Effector CD4-positive, alpha-beta T cell (primary cell): ENCODE measurements around the gene URI1.
"Not testable (repeated sequence)": the region's sequence is repeated elsewhere in the genome, so short reads cannot be mapped to it uniquely, and the experiment has no call there.

Source experiments
- DNase-seq: peaks from one replicate; pipeline ENCODE4 v3.0.0-alpha.2; 2020

URI1 gene

DNA sequence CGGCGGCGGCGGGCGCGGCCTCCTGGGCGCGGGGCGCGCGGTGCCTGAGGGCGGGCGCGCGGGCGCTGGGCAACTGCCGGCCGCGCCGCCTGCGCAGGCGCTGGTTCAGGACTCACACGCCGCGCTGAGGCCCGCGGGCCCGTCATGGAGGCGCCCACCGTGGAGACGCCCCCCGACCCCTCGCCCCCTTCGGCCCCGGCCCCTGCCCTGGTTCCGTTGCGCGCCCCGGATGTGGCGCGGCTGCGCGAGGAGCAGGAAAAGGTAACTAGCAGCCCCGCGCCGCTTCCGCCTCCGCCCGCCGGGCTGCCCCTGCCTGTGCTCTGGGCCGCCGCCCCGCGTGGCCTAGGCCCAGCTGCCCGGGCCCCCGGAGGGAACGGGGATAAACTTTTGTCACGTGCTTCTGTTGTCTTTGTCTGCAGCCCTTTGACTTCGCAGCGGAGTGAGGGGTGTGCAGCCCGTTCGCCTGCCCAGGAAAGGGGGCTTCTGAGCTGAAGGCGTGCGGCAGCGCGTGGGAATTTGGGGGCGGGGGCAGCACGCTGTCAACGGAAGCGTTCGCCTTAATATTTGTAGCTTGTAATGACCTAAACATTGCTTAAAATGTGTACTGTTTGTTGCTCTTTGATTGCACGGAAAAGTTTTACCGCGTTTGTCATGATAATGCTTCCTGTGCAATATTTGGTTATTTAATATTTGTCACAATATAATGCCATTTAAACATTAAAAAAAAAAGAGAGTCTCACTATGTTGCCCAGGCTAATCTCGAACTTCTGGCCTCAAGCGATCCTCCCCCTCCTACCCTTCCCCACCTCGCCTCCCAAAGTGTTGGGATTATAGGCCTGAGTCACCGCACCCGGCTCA lies 594 bp downstream of the URI1 start:
- peak; percentile 66 for DNase-seq

GRCh38 chr19:29943615-29944014 lies 1.6 kb downstream of the URI1 start:
- no peak for DNase-seq

GRCh38 chr19:29944390-29945012 lies 2.5 kb downstream of the URI1 start:
- DNase-seq = no peak

- DNase-seq = no peak
Observed at GRCh38 chr19:29945017-29945416, 3.0 kb downstream of the URI1 start.

- no peak for DNase-seq
Observed at GRCh38 chr19:29945433-29945832, 3.4 kb downstream of the URI1 start.

DNA sequence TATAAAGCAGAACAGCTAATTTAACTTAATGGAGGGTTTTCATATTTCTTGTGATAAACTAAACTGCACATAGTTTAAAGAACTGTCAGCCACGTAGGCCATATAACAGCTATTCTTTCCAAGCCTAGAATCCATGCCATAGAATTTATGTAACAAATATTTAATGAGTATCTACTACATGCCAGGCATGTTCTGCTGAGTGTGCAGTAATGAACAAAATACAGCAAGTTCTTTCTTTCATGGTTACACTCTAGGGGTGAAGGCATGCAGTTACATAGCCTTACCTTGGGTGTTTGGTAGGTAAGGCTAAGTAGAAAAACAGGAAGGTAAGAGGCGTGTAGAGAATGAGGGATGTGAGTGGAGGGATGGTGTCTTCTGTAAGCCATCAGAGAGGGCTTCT lies 4.6 kb downstream of the URI1 start:
- no peak for DNase-seq

GRCh38 chr19:29947871-29948270 lies 5.8 kb downstream of the URI1 start:
- no peak for DNase-seq

DNA sequence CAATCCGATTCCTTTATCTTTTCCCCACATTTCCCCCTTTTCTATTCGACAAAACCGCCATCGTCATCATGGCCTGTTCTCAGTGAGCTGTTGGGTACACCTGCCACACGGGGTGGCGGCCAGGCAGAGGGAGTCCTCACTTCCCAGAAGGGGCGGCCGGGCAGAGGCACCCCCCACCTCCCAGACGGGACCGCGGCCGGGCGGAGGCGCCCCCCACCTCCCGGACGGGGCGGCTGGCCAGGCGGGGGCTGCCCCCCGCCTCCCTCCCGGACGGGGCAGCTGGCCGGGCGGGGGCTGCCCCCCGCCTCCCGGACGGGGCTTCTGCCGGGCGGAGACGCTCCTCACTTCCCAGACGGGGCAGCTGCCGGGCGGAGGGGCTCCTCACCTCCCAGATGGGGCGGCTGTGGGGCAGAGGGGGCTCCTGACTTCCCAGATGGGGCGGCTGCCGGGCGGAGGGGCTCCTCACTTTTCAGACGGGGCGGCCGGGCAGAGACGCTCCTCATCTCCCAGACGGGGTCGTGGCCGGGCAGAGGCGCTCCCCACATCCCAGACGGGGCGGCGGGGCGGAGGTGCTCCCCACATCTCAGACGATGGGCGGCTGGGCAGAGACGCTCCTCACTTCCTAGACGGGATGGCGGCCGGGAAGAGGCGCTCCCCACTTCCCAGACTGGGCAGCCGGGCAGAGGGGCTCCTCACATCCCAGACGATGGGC lies 6.9 kb downstream of the URI1 start:
- not testable (repeated sequence) for DNase-seq

DNA sequence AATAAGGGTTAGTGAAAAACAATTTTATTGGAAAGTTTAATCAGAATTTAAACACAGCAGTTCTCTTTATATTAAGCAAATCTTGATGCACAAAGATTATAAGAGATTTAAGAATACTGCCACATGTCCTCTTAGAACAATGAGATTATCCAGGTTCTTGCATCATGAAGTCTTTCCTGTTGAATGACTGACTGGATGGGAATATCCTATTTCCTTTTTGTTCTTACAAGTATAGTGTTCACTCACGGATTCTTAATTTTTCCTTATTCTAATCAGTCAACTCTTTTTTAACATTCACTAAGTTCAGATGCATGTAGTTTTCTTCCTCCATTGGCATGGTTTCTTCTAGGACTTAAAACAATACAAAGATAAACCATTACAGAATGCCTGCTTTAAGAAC lies 10.1 kb downstream of the URI1 start:
- DNase-seq = no peak

DNA sequence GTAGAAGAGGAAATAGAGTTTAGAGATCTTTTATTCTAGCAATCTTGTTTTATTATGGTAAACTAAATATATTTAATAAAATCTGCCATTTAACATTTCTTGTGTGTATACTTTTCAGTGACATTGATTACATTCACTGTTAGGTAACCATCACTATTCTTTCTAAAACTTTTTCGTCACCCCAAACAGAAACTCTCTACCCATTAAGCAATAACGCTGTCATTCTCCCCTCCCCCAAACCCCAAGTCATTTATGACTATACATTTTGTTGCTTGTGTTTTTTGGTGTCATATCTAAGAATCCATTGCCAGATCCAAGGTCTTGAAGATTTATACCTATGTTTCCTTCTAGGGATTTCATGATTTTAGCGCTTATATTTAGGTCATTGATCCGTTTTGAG lies 10.6 kb downstream of the URI1 start:
- DNase-seq = no peak

DNA sequence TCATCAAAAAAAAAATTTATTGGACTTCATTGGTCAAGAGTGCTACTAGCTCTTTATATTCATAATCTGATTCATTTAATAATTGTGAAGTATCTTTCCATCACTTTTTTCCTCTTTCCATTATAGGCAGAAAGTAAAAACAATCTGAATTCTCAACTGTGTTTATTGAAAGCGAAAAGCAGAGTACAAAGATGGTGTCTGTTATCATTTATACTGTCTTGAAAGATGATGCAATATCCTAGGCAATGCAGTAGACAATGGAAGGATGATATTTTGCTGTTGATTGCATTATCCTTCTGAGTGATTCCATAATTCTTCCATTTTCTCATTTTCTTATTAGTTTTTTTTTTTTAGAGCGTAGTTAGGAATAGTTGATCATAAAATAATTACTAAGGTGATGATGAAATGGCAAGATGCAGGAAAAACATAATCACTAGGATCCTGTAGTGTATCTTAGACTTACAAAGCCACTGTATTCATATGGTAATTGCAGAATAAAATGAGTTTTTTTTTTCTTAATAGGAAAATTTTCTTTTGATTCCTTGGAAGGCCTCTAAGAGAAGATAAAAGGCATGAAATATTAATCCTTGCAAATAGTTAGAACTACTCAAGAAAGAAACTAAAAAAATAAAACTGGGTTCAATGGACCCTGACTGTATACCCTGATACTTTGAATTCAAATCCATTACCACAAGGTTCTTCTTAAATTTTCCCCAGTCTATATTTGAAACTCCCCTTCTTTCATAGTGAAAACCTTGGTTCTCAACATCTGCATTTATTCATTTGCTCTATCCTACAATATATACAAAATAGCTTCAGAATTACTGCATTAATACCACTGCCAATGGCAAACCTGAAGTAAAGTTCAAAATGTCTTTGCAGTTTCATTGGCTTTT lies 11.6 kb downstream of the URI1 start:
- no peak for DNase-seq

DNA sequence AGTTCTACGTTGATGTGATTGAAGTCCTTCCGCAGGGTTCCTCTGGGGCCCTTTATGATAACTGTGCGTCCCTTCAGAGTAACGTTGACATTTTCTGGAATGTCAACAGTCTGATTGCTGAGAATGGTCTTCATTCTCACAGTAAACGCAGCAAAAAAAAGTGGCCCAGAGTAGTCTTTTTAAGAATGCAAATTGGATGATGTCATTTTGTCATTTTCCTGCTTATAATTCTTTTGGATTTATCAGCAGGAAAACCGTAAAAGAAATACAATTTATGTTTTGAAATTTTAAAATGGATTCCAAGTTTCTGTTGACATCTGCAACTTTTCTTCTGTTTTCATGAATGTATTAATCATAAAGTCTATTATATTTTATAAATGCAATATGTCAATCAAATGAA lies 14.8 kb downstream of the URI1 start:
- no peak for DNase-seq

DNA sequence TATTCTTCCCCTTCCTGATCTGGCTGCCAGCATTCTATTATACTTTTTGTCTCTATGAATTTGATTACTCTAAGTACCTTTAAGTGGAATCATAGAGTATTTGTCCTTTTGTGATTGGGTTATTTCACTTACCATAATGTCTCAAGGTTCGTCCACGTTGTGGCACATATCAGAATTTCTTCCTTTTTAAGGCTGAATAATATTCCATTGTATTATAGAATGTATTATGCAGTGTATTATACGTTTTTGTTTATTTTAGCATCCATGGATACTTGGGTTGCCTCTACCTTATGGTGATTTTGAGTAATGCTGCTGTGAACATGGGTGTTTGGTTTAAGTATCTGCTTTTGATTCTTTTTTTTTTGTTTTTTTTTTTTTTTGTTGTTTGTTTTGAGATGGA lies 19.3 kb downstream of the URI1 start:
- no peak for DNase-seq

DNA sequence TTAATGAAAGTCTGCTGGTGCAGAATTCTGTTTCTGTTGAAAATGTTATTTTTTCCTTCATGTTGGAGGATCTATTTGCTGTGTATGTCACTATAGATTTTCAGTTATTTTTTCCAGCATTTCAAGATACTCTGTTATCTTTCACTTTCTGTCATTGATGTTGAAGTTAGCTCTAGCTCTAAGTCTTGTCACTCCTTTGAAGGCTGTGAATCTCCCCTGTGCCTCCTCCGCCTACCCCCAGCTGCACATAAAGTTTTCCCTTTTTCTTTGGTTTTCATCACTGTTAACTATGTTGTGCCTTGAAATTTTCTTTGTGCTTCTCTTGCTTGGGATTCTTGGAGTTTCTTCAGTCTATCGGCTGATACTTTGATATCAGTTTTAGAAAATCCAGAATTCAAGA lies 20.8 kb downstream of the URI1 start:
- DNase-seq = no peak

- no peak for DNase-seq
Observed at GRCh38 chr19:29963576-29963975, 21.5 kb downstream of the URI1 start.

DNA sequence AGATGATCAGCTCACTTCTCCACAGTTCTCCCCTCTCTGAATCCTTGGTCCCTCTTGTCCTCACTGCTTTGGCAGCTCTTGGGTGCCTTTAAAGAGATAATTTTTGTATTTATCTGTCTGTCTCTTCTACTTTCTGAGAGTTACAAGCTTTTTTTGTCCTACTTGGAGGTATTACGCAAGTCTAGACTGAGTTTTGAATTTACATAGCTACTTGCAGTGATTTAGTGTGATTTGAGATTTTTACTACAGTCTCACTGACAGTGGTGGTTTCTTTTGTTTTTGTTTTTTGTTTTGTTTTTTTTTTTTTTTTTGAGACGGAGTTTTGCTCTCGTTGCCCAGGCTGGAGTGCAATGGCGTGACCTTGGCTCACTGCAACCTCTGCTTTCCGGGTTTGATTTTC lies 22.1 kb downstream of the URI1 start:
- DNase-seq = no peak

DNA sequence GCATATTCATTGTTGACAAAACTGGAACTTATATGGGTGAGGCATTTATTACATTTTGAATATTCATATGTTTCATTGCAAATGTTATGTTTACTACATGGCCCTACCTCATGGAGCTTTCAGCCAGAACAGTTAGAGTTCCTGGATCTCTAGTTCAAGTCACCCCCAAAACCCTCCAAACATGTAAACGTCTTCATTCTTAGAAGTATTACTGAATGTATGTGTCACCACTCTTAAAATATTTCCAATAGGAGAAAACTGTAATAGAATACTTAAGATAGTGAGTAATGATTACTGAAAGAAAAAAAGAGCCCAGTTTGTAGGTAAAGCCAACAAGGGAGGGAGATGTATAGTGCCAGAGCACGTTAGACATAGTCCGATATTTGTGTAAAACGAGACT lies 23.5 kb downstream of the URI1 start:
- no peak for DNase-seq

- DNase-seq = not testable (repeated sequence)
Observed at GRCh38 chr19:29966142-29966541, 24.1 kb downstream of the URI1 start.

- DNase-seq = no peak
Observed at GRCh38 chr19:29966588-29967249, 24.7 kb downstream of the URI1 start.

DNA sequence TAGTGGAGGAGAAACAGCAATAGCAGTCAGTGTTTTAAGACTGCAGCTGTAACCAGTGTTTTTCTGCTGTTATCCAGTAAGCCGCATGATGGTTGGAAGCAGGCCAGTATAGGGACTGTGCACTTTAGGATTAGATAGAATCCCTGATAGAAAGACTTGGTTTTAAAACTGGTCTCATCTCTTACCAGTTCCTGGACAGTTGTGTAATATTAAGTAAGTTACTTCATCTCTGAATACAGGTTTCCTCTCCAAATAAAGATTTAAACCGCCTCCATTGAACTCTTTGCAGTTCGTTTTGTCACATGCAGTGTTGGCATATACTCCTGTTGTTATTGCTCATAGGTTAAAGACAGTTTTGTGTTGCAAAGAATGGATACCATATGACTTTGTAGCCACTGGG lies 25.6 kb downstream of the URI1 start:
- DNase-seq = no peak

DNA sequence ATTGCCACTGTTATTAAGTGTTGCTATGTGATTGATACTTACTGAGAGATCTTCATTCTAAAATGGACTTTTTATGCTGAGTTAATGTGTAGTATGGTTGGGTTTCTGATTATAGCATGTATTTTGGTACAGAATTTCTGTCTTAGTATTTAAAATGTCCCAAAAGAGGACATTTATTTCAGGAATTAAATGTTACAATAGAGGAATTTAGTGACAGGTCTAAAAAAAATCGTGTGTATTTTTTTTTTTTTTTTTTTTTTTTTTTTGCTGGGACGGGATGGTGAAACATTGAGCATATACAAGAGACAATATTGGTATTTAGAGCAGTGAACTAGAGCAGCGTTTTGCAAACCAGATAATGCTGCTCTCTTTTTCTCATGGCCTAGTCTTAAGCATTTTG lies 27.9 kb downstream of the URI1 start:
- DNase-seq = no peak

- no peak for DNase-seq
Observed at GRCh38 chr19:29971002-29971401, 29.0 kb downstream of the URI1 start.
